Measurements from ENCODE around the gene STYK1.

DNA sequence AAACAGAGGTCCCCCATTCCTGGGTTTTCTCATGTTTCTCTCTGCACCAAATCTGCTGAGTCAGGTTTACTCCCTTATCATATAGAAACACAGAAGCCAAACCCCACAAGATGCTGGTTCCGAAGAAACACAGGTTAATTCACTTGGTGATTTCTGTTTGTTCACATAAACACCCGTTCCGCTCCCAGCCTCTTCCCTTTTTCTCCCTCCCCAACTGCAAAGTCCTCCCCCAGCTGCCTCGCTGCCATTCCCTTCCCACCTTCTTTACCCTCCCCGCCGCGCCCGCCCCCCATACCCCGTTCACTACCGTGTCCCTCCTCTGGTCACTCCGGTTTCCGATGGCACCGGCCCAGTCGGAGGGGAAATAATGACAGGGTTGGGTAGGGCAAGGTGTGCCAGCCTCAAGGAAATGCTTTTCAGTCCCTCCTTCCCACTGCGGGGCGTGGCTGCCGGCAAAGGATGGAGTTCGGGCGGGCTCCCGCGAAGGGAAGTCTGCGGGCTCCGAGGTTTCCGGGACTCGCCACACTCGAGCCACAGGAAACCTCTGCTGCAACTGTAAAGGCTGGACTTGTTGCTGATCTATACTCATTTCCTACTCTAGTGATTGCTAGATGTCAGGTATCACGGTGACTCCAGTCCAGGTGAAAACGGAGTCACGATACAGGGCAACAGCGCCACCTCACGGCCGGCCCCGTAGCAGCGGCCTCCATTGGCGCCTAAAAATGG is at the start of gene STYK1:
- TF ChIP-seq CTCF (IDR thresholded peaks at IDR 0.05): peak; percentile 32 to 66 (median 48)
- no peak for TF ChIP-seq POLR2A (IDR thresholded peaks at IDR 0.05)
